ENCODE results near the gene HSPBP1. TPM values are rescaled to one million over a fixed set of nuclear protein-coding genes. Genes with fewer than 3 reads are reported as not detected.

The HSPBP1 gene
- total and polyA plus RNA-seq, 2 of the 13 experiments (the other 11 are each of a cell fraction or from before 2014, with no cell fraction given): 22.3 to 33.7 TPM

- TF ChIP-seq, protein P1, sequence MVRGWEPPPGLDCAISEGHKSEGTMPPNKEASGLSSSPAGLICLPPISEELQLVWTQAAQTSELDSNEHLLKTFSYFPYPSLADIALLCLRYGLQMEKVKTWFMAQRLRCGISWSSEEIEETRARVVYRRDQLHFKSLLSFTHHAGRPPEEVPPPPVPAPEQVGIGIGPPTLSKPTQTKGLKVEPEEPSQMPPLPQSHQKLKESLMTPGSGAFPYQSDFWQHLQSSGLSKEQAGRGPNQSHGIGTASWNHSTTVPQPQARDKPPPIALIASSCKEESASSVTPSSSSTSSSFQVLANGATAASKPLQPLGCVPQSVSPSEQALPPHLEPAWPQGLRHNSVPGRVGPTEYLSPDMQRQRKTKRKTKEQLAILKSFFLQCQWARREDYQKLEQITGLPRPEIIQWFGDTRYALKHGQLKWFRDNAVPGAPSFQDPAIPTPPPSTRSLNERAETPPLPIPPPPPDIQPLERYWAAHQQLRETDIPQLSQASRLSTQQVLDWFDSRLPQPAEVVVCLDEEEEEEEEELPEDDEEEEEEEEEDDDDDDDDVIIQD (CRISPR knock-in tag; IDR thresholded peaks at IDR 0.05; ENCODE audit: low read depth): no peak
- TF ChIP-seq PHF8 (CRISPR knock-in tag; IDR thresholded peaks at IDR 0.05) (peak; percentile 36; the same call in 1 of the 2 replicates), ZNF704 (CRISPR knock-in tag; IDR thresholded peaks at IDR 0.05; ENCODE audit: borderline replicate concordance) (no peak), PHF5A (CRISPR knock-in tag; IDR thresholded peaks at IDR 0.05; ENCODE audit: low read depth, unreplicated experiment) (peak; percentile 47), PATZ1 (CRISPR knock-in tag; IDR thresholded peaks at IDR 0.05) (peak; percentile 68), ZNF839 (CRISPR knock-in tag; IDR thresholded peaks at IDR 0.05; ENCODE audit: borderline replicate concordance) (no peak), ZNF878 (CRISPR knock-in tag; IDR thresholded peaks at IDR 0.05) (no peak), ZNF136 (CRISPR knock-in tag; IDR thresholded peaks at IDR 0.05; ENCODE audit: low read depth) (0 out of 2 replicates have a peak, but pooled peaks have one; percentile 61), ZKSCAN8 (CRISPR knock-in tag; IDR thresholded peaks at IDR 0.05; ENCODE audit: borderline replicate concordance) (no peak; the same call in 1 of the 2 replicates), ZNF160 (CRISPR knock-in tag; IDR thresholded peaks at IDR 0.05) (0 out of 2 replicates have a peak, but pooled peaks have one; percentile 31), YEATS2 (CRISPR knock-in tag; IDR thresholded peaks at IDR 0.05; ENCODE audit: borderline replicate concordance) (peak; percentile 62; the same call in 1 of the 2 replicates), ZNF205 (CRISPR knock-in tag; IDR thresholded peaks at IDR 0.05) (0 out of 2 replicates have a peak, but pooled peaks have one; percentile 29), MIER3 (CRISPR knock-in tag; IDR thresholded peaks at IDR 0.05; ENCODE audit: borderline replicate concordance) (no peak), ZNF143 (CRISPR knock-in tag; IDR thresholded peaks at IDR 0.05) (peak; percentile 21; the same call in 1 of the 2 replicates), GATAD2A (CRISPR knock-in tag; IDR thresholded peaks at IDR 0.05) (peak; percentile 48), ZNF224 (CRISPR knock-in tag; IDR thresholded peaks at IDR 0.05) (peak; percentile 83; the same call in 1 of the 2 replicates), ISL2 (CRISPR knock-in tag; IDR thresholded peaks at IDR 0.05) (no peak), ZBTB38 (CRISPR knock-in tag; IDR thresholded peaks at IDR 0.05) (no peak; the same call in 1 of the 2 replicates), ZNF605 (CRISPR knock-in tag; IDR thresholded peaks at IDR 0.05) (0 out of 2 replicates have a peak, but pooled peaks have one; percentile 41), ZNF773 (CRISPR knock-in tag; IDR thresholded peaks at IDR 0.05; ENCODE audit: borderline replicate concordance) (no peak), ZNF724P (CRISPR knock-in tag; IDR thresholded peaks at IDR 0.05; ENCODE audit: borderline replicate concordance) (no peak), ZBTB8A (CRISPR knock-in tag; IDR thresholded peaks at IDR 0.05; ENCODE audit: borderline replicate concordance, low read depth) (no peak)
- TF ChIP-seq, protein P2, sequence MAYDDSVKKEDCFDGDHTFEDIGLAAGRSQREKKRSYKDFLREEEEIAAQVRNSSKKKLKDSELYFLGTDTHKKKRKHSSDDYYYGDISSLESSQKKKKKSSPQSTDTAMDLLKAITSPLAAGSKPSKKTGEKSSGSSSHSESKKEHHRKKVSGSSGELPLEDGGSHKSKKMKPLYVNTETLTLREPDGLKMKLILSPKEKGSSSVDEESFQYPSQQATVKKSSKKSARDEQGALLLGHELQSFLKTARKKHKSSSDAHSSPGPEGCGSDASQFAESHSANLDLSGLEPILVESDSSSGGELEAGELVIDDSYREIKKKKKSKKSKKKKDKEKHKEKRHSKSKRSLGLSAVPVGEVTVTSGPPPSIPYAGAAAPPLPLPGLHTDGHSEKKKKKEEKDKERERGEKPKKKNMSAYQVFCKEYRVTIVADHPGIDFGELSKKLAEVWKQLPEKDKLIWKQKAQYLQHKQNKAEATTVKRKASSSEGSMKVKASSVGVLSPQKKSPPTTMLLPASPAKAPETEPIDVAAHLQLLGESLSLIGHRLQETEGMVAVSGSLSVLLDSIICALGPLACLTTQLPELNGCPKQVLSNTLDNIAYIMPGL (CRISPR knock-in tag; IDR thresholded peaks at IDR 0.05; ENCODE audit: borderline replicate concordance in 1 of 2, low read depth in 1 of 2): peak; percentile 59 to 66
These were observed 21.8 kb upstream of the HSPBP1 start (continued) for GRCh38 chr19:55301459-55302317.

All from HepG2 (cell line).